GM18951 (cell line): Measurements from ENCODE around the gene SMIM21.

ENCODE experiments used
- POLR2A ChIP-seq: IDR thresholded peaks from 4 replicates; pipeline ENCODE4 v1.6.1; 2011; ENCODE audit warnings: mild to moderate bottlenecking; ENCODE audit not compliant: insufficient read length, insufficient read depth; ENCODE audit errors: extremely low read depth
- in situ Hi-C: fragments of 300-500 bp; cut with MboI; formaldehyde crosslinking; loops from one replicate; pipeline ENCODE4 v1.12.0; 2022; ENCODE audit warnings: low sequenced_read_pairs, mixed read lengths, inconsistent platforms; ENCODE audit not compliant: unreplicated experiment

The SMIM21 gene

GRCh38 chr18:75360941-75361340 lies 66.6 kb downstream of the SMIM21 start:
- in situ Hi-C loops: no loop called here
- TF ChIP-seq POLR2A: no peak

DNA sequence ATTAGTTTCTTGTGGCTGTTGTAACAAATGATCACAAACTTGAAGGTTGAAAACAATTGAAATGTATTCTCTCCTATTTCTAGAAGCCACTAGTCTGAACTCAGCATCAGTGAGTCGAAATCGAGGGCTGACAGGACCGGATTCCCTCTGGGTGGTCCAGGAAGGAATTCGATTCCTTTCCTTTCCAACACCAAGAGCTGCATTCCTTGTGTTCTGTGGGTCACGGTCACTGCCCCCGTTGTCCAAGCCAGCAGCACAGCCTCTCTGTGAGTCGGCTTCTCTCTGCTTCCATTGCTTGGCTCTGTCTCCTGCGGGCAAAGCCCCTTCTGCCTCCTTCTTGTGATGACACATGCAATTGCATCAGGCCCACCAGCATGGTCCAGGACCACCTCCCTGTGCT lies 67.3 kb downstream of the SMIM21 start:
- in situ Hi-C loops: no loop called here
- no peak for TF ChIP-seq POLR2A
